MCF 10A (cell line): ENCODE results near the gene LARP1B. TPM values are rescaled to one million over a fixed set of nuclear protein-coding genes. Genes with fewer than 3 reads are reported as not detected.

Experiments
- total RNA-seq: library from RNA; stranded (reverse); gene quantifications from 2 replicates; pipeline ENCODE4 v1.2.3, GENCODE V29; 2022

LARP1B gene
- total RNA-seq, 1 experiment from 2014 or later = 62.8 TPM

Other genes with a start within 250 kb of the LARP1B start
- gene PLK4, start 180.4 kb upstream of the LARP1B start, total RNA-seq = 8.9 and 10.9 TPM in 2 replicates
- 17.7 and 24.1 TPM in 2 replicates for gene MFSD8, start 96.1 kb upstream of the LARP1B start, total RNA-seq
- gene ABHD18, start 95.9 kb upstream of the LARP1B start, total RNA-seq = 10.7 and 12.1 TPM in 2 replicates
- 54.3 and 68.5 TPM in 2 replicates for gene PGRMC2, start 226.5 kb downstream of the LARP1B start, total RNA-seq